ENCODE measurements around the gene KCNE4. TPM values are rescaled to one million over a fixed set of nuclear protein-coding genes. Genes with fewer than 3 reads are reported as not detected.

Gene KCNE4
- total and polyA plus RNA-seq, 2 donors = 0.71 to 2.1 TPM

DNA sequence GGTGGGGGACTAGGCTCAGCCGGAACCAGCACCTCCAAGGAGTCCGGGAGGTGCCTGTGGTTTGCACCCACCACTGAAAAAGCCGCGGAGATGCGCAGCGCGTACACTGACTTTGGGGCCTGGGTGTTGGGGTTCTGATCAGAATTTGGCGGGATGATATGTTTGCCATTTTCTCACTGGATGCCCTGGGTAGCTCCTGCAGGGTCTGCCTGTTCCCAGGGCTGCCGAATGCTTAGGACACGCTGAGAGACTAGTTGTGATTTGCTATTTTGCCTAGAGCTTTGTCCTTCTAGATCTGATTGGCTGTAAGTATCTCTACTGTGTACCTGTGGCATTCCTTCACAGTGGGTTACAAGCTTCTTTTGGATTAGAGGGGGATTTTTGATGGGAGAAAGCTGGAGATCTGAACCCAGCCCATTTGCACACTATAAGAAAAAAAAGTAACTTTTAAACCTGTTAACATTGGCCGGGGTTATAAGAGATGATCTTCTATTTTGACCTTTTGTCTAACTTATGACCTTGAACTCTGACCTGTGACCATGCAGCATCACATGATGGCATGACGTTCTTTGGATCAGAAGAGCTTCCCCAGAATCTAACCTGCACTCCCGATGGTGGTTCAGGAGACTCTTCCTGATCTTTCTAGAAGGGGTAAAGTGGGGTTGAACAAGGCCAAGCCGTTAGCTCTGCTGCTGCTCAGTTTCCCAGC lies 1.6 kb downstream of the KCNE4 start:
- Histone ChIP-seq H3K27me3 (ENCODE audit: control insufficient read depth in 2 of 2, insufficient read depth in 1 of 2, low read length in 1 of 2) (no peaks in the 10 kb centered on the region), H3K27ac (ENCODE audit: low read depth in 1 of 2, low read length in 1 of 2) (peak overlapping the region in 1 of 2 donors; percentile 40), H3K36me3 (ENCODE audit: control insufficient read depth in 2 of 2, insufficient read depth in 2 of 2, low read length in 1 of 2) (no peaks in the 10 kb centered on the region), H3K9me3 (ENCODE audit: control insufficient read depth in 2 of 2, insufficient read depth in 1 of 2, low read length in 1 of 2) (no peaks in the 10 kb centered on the region), H3K4me1 (ENCODE audit: control insufficient read depth in 2 of 2, insufficient read depth in 2 of 2, low read length in 2 of 2) (peaks cover 0 to 4% of the 10 kb centered on the region in 2 donors), H3K4me3 (ENCODE audit: low read length in 2 of 2) (no peak overlapping the region)
- WGBS = 93% methylated on average over 14 of the region's 14 CpGs
- DNase-seq (ENCODE audit: low read depth in 6 of 9, low spot score in 9 of 9) = no peak

DNA sequence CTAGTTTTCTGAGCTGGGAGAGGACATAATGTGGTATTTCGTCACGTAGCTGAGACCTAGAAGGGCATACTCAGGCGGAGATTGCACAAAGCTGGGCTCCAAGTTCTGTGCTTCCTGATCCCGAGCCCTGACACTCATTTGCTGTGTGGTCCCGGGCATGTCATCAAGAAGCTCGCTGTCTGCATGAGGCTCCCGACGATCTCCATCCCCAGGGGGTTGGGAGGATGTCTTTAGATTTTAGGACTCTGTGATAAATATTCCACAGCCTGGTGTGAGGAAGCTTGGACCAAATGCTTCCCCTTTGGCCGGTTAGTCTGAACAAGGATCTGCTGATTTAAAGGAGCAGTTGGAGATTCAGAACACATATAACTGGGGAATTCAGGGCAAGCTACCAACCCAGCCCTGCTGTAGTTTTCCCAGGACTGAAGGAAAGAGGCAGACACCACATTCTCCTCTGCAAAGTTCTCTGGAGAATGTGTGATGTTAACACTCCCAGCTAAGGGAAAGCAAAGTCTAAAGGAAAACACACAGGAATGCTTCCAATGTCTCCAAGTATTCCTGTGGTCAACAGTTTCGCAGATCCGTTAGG lies 2.3 kb downstream of the KCNE4 start:
- H3K36me3 ChIP-seq (ENCODE audit: control insufficient read depth in 2 of 2, insufficient read depth in 2 of 2, low read length in 1 of 2) = no peaks in the 10 kb centered on the region
- no peak for DNase-seq (ENCODE audit: low read depth in 6 of 9, low spot score in 9 of 9)
- no peak overlapping the region for H3K4me3 ChIP-seq (ENCODE audit: low read length in 2 of 2)
- H3K27ac ChIP-seq (ENCODE audit: low read depth in 1 of 2, low read length in 1 of 2) = peak overlapping the region; percentile 36 to 40
- WGBS = 82% methylated on average over 11 of the region's 11 CpGs
- H3K9me3 ChIP-seq (ENCODE audit: control insufficient read depth in 2 of 2, insufficient read depth in 1 of 2, low read length in 1 of 2) = no peaks in the 10 kb centered on the region
- no peaks in the 10 kb centered on the region for H3K27me3 ChIP-seq (ENCODE audit: control insufficient read depth in 2 of 2, insufficient read depth in 1 of 2, low read length in 1 of 2)
- H3K4me1 ChIP-seq (ENCODE audit: control insufficient read depth in 2 of 2, insufficient read depth in 2 of 2, low read length in 2 of 2) = peaks cover 0 to 4% of the 10 kb centered on the region in 2 donors

DNA sequence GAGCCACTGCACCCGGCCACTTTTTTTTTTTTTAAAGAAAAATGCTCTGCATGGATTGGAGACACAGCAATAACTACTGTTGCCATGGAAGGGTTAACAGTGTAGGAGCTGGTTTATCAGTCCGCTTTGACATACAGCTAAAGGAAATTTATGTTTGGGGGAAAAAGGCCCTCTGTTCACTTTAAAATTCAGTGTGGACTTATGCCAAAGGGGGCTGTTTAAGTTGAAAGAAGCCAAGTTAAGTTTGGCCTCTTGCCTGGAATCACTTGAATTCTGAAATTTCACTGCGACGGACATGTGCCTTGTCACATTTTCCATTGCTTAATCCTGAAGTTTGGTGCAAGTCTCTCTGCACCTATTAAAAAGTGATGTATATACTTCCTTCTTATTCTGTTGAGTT lies 3.1 kb downstream of the KCNE4 start:
- DNase-seq (ENCODE audit: low read depth in 6 of 9, low spot score in 9 of 9) = peak in 1 of 9 donors; percentile 11
- 70% methylated on average over 4 of the region's 4 CpGs for WGBS
- Histone ChIP-seq H3K36me3 (ENCODE audit: control insufficient read depth in 2 of 2, insufficient read depth in 2 of 2, low read length in 1 of 2) (no peaks in the 10 kb centered on the region), H3K4me3 (ENCODE audit: low read length in 2 of 2) (no peak overlapping the region), H3K4me1 (ENCODE audit: control insufficient read depth in 2 of 2, insufficient read depth in 2 of 2, low read length in 2 of 2) (peaks cover 0 to 4% of the 10 kb centered on the region in 2 donors), H3K27ac (ENCODE audit: low read depth in 1 of 2, low read length in 1 of 2) (no peak overlapping the region), H3K9me3 (ENCODE audit: control insufficient read depth in 2 of 2, insufficient read depth in 1 of 2, low read length in 1 of 2) (no peaks in the 10 kb centered on the region), H3K27me3 (ENCODE audit: control insufficient read depth in 2 of 2, insufficient read depth in 1 of 2, low read length in 1 of 2) (no peaks in the 10 kb centered on the region)

DNA sequence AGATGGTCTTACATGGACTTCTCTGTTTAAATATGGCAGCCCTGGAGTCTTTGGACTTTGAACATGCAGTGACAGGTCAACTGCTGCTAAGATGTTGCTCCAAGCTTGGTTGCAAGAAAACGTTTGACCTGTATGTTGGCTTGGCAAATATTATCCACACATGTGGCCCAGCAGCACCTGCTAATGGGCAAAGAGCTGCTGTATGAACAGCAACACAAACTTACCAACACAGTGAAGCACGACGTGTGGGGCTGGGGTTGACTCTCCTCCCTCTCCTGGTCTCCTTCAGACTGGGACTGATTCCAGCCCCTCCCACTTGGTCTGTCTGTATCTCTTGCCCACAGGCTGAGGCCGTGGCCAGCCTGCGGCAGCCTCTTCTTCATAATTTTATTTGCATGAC lies 3.8 kb downstream of the KCNE4 start:
- no peak for DNase-seq (ENCODE audit: low read depth in 6 of 9, low spot score in 9 of 9)
- 82% methylated on average over 5 of the region's 5 CpGs for WGBS

DNA sequence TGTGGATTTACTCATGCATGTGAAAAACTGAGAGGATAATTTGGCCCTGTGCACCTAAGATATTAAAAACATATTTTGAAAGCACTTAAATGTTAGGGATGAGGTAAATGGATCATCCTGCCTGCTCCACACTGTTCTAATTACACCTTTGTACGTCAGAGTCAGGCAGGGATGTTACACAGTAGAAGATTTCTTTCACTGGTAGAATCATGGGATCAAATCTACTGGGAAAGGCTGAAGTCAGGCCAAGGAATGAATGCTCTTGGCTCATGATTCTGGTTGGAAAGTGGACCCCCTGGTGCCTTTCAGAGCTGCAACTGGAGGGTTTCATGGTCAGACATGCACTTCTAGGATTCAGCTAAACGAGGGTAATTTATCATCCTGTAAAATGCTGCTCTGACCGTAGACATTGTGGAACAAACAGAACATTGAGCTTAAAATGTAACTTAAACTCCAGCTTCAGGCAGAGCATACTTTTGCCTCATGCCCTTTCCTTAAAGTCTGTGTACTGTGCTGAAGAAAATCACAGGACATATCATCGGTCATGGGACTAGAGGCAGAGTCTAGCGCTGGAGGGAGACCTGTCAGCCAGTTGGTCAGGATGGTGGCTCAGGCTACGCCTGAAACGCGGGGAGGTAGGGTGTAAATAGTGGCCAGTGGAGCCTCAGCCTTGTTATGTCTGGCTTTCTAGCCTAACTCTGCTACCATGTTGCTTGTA lies 4.9 kb downstream of the KCNE4 start:
- no peak for DNase-seq (ENCODE audit: low read depth in 6 of 9, low spot score in 9 of 9)
- Histone ChIP-seq H3K4me3 (ENCODE audit: low read length in 2 of 2) (no peak overlapping the region), H3K9me3 (ENCODE audit: control insufficient read depth in 2 of 2, insufficient read depth in 1 of 2, low read length in 1 of 2) (no peaks in the 10 kb centered on the region), H3K36me3 (ENCODE audit: control insufficient read depth in 2 of 2, insufficient read depth in 2 of 2, low read length in 1 of 2) (no peaks in the 10 kb centered on the region), H3K4me1 (ENCODE audit: control insufficient read depth in 2 of 2, insufficient read depth in 2 of 2, low read length in 2 of 2) (peaks cover 0 to 4% of the 10 kb centered on the region in 2 donors), H3K27me3 (ENCODE audit: control insufficient read depth in 2 of 2, insufficient read depth in 1 of 2, low read length in 1 of 2) (no peaks in the 10 kb centered on the region), H3K27ac (ENCODE audit: low read depth in 1 of 2, low read length in 1 of 2) (peak overlapping the region; percentile 49 to 66)
- 90% methylated on average over 8 of the region's 8 CpGs for WGBS

More for the DNA sequence above, 3.8 kb downstream of the KCNE4 start:
- H3K27me3 ChIP-seq (ENCODE audit: control insufficient read depth in 2 of 2, insufficient read depth in 1 of 2, low read length in 1 of 2) = no peaks in the 10 kb centered on the region
- peaks cover 0 to 4% of the 10 kb centered on the region in 2 donors for H3K4me1 ChIP-seq (ENCODE audit: control insufficient read depth in 2 of 2, insufficient read depth in 2 of 2, low read length in 2 of 2)
- H3K9me3 ChIP-seq (ENCODE audit: control insufficient read depth in 2 of 2, insufficient read depth in 1 of 2, low read length in 1 of 2) = no peaks in the 10 kb centered on the region
- no peaks in the 10 kb centered on the region for H3K36me3 ChIP-seq (ENCODE audit: control insufficient read depth in 2 of 2, insufficient read depth in 2 of 2, low read length in 1 of 2)
- no peak overlapping the region for H3K4me3 ChIP-seq (ENCODE audit: low read length in 2 of 2)
- peak overlapping the region in 1 of 2 donors; percentile 49 for H3K27ac ChIP-seq (ENCODE audit: low read depth in 1 of 2, low read length in 1 of 2)

DNA sequence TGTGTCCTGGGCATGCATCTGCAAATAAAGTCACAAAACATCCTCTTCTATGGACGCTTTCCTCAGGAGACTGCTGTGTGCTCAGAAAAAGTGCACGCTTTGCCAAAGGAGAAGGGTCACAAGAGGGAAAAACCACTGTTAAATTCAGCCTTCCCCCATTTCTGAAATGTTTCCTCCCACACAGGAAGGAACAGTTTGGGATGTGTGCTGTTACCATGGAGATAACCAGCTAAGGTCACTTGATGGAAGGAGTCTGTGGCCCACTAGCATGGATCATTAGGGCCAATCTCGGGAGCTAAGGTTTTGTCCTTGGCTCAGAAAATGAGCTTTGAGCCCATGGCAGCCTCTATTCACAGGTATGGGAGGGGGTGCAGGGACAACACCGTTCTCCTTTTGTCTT lies 5.6 kb downstream of the KCNE4 start:
- H3K27me3 ChIP-seq (ENCODE audit: control insufficient read depth in 2 of 2, insufficient read depth in 1 of 2, low read length in 1 of 2) = no peaks in the 10 kb centered on the region
- no peak overlapping the region for H3K4me3 ChIP-seq (ENCODE audit: low read length in 2 of 2)
- no peaks in the 10 kb centered on the region for H3K9me3 ChIP-seq (ENCODE audit: control insufficient read depth in 2 of 2, insufficient read depth in 1 of 2, low read length in 1 of 2)
- no peak overlapping the region for H3K27ac ChIP-seq (ENCODE audit: low read depth in 1 of 2, low read length in 1 of 2)
- 94% methylated on average over 4 of the region's 4 CpGs for WGBS
- peaks cover 0 to 4% of the 10 kb centered on the region in 2 donors for H3K4me1 ChIP-seq (ENCODE audit: control insufficient read depth in 2 of 2, insufficient read depth in 2 of 2, low read length in 2 of 2)
- no peak for DNase-seq (ENCODE audit: low read depth in 6 of 9, low spot score in 9 of 9)
- no peaks in the 10 kb centered on the region for H3K36me3 ChIP-seq (ENCODE audit: control insufficient read depth in 2 of 2, insufficient read depth in 2 of 2, low read length in 1 of 2)

DNA sequence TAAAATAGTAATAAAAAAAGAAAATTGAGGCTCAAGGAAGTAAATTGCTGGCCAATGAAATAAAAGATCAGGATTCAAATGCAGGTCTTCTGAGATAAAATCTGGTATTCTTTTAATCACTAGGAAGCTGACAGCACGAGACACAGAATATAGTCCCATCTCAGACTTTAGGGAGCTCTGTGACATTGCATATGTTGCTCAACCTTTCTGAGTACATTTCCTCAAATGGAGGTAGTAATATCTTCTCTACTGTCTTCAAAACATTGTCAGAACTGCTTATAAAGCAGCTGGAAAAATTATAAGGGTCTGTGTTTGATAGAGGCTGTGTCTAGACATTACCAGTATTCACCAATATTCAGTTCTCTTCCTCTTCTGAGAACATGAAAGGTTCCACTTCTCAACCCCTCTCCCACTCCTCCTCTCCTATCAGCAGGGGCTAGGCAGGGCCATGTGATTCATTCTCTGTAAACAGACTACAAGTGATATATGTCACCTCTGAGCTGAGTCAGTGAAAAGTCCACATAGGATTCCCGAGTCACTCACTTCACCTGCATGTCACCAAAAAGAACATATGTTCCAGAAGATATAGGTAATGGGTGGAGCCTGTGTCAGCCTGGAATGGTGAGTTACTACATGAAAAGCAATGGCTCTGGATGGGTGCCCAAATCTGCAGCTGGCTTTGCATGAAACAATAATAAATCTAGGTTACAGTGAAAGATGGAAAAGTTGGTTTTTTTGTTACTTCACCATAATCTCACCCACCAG lies 7.1 kb downstream of the KCNE4 start:
- Histone ChIP-seq H3K27me3 (ENCODE audit: control insufficient read depth in 2 of 2, insufficient read depth in 1 of 2, low read length in 1 of 2) (no peaks in the 10 kb centered on the region), H3K4me1 (ENCODE audit: control insufficient read depth in 2 of 2, insufficient read depth in 2 of 2, low read length in 2 of 2) (peaks cover 0 to 4% of the 10 kb centered on the region in 2 donors)
- DNase-seq (ENCODE audit: low read depth in 6 of 9, low spot score in 9 of 9) = no peak

DNA sequence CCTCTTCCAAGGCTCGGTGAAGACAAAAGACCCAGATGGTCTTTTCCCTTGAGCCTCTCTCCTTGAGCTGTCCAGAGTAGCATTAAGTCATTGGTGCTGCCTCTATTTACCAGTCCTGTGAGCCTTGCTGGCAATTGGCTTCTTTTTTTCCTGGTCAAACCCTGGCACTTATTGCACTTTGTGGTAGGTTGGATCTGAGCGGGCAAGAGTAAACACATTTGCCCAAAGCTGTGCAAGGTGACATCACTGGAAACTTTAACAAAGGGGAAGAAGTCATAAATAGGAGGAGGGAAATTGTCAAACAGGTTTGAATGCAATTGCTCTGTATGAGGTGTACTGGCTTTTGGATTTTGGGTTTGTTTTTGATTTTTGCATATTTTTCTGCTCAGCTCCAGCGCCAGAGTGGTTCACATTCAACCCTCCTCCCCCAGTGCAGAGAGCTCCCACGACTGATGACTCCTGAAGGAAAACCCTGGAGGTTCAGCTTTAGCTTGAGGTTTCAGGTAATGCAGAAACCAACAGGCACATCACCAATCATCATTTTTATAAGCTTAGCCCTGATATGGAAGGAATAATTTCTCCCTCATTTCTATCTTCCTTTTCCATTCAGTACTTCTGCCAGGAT lies 8.3 kb downstream of the KCNE4 start:
- Histone ChIP-seq H3K36me3 (ENCODE audit: control insufficient read depth in 2 of 2, insufficient read depth in 2 of 2, low read length in 1 of 2) (no peaks in the 10 kb centered on the region), H3K27me3 (ENCODE audit: control insufficient read depth in 2 of 2, insufficient read depth in 1 of 2, low read length in 1 of 2) (no peaks in the 10 kb centered on the region), H3K9me3 (ENCODE audit: control insufficient read depth in 2 of 2, insufficient read depth in 1 of 2, low read length in 1 of 2) (no peaks in the 10 kb centered on the region), H3K4me3 (ENCODE audit: low read length in 2 of 2) (no peak overlapping the region), H3K27ac (ENCODE audit: low read depth in 1 of 2, low read length in 1 of 2) (no peak overlapping the region), H3K4me1 (ENCODE audit: control insufficient read depth in 2 of 2, insufficient read depth in 2 of 2, low read length in 2 of 2) (peaks cover 0 to 4% of the 10 kb centered on the region in 2 donors)
- 91% methylated on average over 4 of the region's 4 CpGs for WGBS
- DNase-seq (ENCODE audit: low read depth in 6 of 9, low spot score in 9 of 9) = no peak

More for the DNA sequence above, 7.1 kb downstream of the KCNE4 start:
- 51% methylated on average over 2 of the region's 2 CpGs for WGBS
- Histone ChIP-seq H3K4me3 (ENCODE audit: low read length in 2 of 2) (no peak overlapping the region), H3K9me3 (ENCODE audit: control insufficient read depth in 2 of 2, insufficient read depth in 1 of 2, low read length in 1 of 2) (no peaks in the 10 kb centered on the region), H3K27ac (ENCODE audit: low read depth in 1 of 2, low read length in 1 of 2) (no peak overlapping the region), H3K36me3 (ENCODE audit: control insufficient read depth in 2 of 2, insufficient read depth in 2 of 2, low read length in 1 of 2) (no peaks in the 10 kb centered on the region)
